Stimulated activated CD4-positive, alpha-beta T cell treated with anti-CD3 and anti-CD28 coated beads, Interleukin-1b, Interleukin-23, amount 100 ng/mL, for 48 hours (primary cell): ENCODE results near the gene TMEM123.

Source experiments
- DNase-seq: peaks from one replicate; pipeline ENCODE4 v3.0.0-alpha.2; 2020

The TMEM123 gene, protein sequence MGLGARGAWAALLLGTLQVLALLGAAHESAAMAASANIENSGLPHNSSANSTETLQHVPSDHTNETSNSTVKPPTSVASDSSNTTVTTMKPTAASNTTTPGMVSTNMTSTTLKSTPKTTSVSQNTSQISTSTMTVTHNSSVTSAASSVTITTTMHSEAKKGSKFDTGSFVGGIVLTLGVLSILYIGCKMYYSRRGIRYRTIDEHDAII

DNA sequence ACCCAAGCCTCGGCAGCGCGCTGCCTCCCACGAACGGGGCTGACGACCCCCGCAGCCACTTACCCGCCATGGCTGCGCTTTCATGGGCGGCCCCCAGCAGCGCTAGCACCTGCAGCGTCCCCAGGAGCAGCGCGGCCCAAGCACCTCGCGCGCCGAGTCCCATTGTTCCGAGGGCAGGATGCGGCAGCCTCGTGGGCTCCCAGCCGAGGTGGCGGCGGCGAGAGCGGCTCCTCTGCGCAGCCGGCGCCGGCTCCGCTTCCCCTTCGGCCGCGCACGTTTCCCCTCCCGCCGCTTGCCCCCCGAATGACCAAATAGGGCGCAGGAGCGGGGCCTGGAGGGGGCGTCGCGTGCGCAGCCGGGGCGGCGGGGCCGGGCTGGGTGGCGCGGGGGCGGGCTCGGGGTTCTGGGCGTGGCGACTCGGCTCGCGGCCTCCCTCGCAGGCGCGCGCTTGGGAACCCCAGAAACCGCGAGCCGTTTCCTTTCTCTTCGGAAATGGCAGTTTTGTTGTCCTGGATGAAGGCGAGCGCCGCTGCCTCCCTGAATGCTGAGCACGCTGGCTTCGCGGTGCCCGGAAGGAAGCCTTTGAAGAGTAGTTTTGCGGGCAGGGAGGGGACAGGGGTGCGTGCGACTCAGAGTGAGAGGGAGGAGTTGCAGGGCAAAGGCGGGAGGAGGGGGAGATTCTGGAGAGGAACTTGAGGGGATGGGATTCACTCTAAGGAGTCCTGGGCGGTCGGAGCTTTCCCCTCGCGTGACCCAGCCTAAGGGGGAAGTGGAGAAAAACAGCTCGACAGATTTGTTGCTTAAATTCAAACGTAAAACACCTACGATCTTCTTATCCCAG, at the start of gene TMEM123:
Gene TMEM123 (minus strand): TSS at position 305 of the 841 bp plus-strand sequence. CDS start 142 bp downstream, at position 163.
- peak; percentile 88 for DNase-seq

DNA sequence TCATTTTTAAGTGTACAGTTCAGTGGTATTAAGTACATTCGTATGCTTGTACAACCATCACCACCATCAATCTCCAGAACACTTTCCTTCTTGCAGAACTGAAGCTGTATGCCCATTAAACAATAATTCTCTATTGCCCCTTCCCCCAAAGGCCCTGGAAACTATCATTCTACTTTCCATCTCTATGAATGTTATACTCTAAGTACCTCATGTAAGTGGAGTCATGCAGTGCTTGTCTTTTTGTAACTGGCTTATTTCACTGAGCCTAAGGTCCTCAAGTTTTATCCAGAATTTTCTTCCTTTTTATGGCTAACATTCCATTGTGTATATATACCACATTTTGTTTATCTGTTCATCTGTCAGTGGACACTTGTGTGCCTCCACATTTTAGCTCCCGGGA, 48.3 kb upstream of the TMEM123 start:
- DNase-seq = no peak

GRCh38 chr11:102499931-102500330, 47.4 kb upstream of the TMEM123 start:
- DNase-seq = no peak

GRCh38 chr11:102499151-102499550, 46.6 kb upstream of the TMEM123 start:
- no peak for DNase-seq

DNA sequence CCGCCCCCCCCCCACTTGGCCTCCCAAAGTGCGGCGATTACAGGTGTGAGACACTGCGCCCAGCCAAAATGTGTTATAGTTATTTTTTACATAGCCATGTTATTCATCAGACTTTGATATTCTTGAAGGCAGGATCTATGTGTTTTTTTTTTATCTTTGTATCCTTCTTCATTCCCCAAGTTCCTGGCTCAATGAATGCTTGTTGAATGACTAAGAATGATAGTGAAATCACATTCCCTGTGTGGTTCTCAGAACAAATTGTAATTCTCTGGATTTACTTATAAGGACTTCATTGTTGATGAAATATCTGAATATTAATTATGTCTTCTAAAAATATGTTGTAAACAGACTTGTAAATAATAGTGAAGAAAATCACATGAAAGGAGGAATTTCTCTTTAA, 44.5 kb upstream of the TMEM123 start:
- DNase-seq = no peak

- no peak for DNase-seq
These were observed 42.8 kb upstream of the TMEM123 start for GRCh38 chr11:102495161-102496042.

GRCh38 chr11:102494216-102494615, 41.7 kb upstream of the TMEM123 start:
- DNase-seq = no peak

DNA sequence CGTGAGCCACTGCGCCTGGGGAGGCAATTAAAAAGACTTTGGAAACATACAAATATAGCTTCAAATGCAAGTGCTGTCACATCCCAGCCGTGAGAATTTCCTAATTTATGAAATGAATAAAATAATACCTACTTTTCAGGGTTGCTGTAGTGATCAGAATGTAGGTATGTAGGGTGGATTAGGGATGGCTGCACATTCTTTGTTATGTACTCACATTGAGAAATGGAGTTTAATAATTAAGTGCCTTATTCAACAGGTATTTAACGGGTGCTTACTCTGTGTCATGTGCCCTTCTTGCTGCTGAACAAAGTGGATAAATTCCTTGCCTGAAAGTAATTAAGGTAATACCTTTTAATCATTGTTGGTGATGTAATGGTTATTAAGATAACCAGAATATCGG, 41.0 kb upstream of the TMEM123 start:
- DNase-seq = no peak

DNA sequence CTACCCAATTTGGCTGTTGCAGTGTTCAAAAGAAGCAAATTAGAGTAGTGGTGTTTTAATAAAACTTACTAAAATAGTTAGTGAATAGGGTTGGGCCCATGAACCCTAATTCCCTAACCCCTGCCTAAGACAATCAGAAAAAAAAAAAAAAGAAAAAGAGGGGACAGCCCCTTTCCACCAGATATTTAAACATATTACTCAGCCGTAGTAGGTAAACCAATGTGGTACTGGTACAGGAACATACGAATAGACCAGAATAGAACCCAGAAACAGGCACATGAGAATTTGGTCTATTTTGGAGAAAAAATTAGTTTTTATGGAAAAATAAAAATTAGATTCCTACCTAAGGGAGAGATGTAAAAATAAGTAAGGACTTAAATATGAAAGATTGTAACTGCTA, 39.4 kb upstream of the TMEM123 start:
- DNase-seq = no peak

DNA sequence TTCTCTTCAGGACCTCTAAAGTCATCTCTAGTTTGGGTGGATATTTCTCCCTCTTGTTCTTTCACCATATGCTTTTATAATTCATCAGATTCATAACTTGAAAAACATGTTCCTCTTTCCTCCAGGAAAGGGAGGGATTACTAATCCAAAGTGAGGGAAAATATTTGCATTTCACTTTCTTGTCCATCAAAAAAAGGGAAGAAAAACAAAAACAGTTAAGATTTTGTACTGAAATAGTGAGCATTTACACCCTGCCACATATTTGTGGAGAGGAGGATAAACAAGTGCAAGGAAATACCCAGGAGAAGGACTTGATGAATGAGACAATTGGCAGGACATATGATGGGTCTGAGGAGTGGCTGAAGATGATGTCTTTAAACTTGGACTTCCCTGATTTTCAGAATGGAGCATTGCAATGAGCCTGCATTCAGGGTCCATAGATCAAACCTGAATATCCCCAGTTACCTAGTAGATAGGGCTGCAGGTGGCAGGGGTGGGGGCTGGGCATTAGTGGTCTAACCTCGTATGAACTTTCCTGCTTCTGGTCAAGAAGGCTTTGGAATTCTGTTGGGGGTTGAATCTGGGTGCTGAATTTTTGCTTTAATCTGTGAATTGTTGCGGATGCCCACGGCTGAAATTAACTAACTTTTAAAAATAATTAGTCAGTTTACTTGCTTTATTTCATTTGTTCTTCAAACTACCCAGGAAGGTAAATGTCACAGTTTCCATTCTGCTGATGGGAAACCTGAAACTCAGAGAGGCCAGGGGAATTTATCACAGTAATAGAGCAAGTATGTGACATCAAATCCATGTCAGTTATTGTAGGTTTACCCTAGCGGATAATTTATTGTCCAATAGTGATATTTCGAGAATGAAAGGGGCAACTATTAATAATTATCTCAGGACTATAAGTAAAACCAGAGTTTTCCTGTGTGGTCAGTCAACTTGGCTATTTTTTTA, 36.9 kb upstream of the TMEM123 start:
- DNase-seq = no peak

DNA sequence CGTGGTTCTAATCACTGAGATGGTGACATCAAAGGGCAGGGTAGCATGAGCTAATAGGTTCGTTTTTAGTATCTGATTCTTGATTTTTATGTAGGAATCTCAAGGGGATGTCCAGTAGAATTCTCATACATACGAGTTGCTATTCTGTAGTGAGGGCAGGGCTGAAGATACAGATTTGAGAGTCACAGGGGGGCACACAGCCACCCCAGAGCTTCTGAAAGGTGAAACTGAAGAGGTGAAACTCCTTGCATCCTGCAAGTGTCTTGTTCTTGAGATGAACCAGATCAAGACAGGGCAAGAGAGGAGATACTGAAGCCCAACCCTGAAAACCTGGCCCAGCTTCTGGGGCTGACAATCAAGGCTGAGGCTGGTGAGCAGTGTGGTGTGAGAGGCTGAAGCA, 35.6 kb upstream of the TMEM123 start:
- no peak for DNase-seq

GRCh38 chr11:102487214-102487613, 34.6 kb upstream of the TMEM123 start:
- no peak for DNase-seq

GRCh38 chr11:102486584-102486983, 34.0 kb upstream of the TMEM123 start:
- DNase-seq = no peak

- DNase-seq = no peak
These were observed 32.6 kb upstream of the TMEM123 start for GRCh38 chr11:102485095-102485722.

GRCh38 chr11:102482433-102482832, 29.9 kb upstream of the TMEM123 start:
- DNase-seq = no peak

DNA sequence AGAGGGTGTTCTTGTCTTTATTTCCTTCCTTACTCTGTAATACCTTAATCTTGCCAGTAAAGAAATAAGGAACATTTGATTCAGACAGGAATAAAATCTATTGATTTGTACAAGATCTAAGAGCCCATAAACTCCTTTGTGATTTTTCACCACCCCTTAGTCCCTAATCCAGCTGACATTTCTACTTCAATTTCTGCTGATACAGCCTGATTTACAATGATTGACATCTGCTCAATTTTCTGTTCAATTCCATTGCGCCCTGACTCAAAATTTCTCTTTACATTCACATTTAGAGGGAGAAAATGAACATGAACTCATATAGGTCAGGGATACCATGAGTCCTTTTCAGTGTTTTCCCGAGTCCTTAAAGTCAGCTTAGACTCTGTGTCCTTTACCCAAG, 27.2 kb upstream of the TMEM123 start:
- no peak for DNase-seq

- DNase-seq = no peak
These were observed 26.2 kb upstream of the TMEM123 start for GRCh38 chr11:102478673-102479299.

- DNase-seq = peak; percentile 47
These were observed 24.2 kb upstream of the TMEM123 start for GRCh38 chr11:102476812-102477211.

DNA sequence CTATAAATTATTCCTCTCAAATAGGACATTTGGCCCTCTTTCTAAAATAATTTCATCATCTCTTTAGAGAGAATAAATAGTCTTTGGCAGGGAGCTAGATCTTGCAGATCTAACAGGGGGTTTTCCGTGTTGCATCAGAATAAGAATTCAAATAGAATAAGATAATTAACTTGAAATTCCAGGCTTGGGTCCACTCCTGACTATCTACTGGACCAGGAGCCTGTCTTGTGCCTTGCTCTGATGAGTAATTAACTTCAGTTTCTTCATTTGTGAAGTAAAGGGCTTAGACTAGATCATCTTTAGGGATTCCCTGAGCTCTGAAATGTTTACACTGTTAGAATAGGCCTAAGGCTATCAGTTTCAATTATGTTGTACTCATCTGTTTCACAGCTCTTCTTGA, 23.5 kb upstream of the TMEM123 start:
- no peak for DNase-seq

GRCh38 chr11:102473543-102473942, 21.0 kb upstream of the TMEM123 start:
- DNase-seq = peak; percentile 17

DNA sequence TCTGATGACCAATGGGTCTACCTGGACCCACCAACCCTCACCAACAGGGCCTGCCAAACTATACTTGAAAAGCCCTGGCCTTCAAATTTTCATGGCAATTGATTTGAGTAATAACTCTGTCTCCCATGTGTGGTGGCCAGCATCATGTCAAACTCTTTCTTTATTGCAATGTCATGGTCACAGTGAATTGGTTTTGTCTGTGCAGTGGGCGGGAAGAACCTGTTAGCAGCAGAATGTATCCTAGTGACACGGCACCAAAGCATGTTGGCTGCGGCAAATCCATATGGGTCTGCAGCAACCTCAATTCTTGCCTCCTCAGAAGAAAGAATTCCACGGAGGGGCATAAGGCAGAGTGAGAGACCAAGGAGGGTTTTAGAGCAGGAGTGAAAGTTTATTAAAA, 19.6 kb upstream of the TMEM123 start:
- no peak for DNase-seq
